ENCODE measurements around the gene MAP2K7.
A peak's percentile ranks its signal among the peaks of the same experiment; 100 is the strongest.
"Not testable (repeated sequence)": the region's sequence is repeated elsewhere in the genome, so short reads cannot be mapped to it uniquely, and the experiment has no call there.

The MAP2K7 gene

DNA sequence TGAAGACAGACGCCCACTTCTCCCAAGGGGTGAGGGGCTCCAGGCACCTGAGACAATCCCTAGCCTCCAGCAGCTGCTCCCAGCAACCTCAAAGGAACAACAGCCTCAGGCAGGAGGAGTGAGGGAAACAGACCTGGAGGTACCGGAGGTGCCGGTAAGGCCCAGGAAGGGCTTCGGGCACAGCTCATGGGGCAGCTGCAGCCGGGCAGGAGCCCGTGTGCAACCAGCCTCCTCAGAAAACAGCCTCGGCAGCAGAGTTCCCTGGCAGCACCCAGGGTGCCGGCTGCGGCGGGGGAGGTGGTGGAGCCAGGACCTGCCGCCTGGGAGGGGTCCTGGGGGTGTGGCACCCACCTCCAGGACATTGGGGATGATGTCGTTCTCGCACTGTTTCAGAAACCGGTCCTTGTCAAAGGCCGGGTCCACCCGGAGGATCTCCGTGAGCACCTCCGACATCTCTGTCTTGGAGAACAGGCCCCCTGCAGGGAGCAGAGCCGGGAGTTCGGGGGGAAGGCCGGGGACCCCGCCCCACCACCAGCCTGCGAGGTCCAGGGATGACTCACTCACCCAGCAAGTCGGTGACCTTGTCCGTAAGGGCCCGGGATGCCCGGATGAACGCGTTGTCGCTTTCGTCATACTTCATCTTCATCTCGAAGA lies 28.7 kb downstream of the MAP2K7 start:
- DNase-seq = no peak

DNA sequence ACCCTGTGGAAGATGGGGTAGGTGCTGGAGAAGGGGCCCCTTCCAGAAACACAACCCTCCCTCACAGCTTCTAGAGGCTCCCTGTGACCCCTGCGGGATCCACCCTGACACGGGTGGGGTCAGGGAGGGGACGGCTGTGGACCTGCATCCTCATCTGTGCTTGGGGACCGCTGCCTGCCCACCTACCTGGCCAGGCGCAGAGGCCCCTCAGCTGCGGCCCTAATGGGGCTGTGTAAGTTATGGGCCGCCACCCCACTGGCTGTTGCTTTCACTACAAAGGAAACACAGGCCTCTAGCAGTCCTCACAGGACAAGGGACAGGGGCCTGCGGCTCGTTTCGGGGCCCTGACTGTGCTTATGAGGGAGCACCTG lies 29.2 kb downstream of the MAP2K7 start:
- no peak for DNase-seq

DNA sequence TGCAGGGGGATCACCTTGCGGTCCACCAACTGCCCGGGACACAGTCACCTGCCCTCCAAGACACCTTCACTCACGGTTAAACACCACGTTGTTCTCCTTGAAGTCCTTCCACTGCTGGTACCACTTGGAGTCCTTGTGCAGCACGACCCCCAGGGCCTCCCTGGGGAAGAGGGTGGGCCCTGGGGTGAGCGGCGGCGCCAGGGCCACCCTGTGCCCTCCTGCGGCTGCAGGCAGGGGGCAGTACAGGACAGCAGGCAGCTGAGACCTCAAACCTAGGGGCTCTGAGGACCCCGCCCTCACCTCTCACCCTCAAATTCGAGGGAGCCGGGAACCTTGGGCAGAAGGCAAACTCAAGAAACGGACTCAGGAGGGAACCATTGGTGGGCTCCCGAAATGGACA lies 29.7 kb downstream of the MAP2K7 start:
- DNase-seq = no peak

DNA sequence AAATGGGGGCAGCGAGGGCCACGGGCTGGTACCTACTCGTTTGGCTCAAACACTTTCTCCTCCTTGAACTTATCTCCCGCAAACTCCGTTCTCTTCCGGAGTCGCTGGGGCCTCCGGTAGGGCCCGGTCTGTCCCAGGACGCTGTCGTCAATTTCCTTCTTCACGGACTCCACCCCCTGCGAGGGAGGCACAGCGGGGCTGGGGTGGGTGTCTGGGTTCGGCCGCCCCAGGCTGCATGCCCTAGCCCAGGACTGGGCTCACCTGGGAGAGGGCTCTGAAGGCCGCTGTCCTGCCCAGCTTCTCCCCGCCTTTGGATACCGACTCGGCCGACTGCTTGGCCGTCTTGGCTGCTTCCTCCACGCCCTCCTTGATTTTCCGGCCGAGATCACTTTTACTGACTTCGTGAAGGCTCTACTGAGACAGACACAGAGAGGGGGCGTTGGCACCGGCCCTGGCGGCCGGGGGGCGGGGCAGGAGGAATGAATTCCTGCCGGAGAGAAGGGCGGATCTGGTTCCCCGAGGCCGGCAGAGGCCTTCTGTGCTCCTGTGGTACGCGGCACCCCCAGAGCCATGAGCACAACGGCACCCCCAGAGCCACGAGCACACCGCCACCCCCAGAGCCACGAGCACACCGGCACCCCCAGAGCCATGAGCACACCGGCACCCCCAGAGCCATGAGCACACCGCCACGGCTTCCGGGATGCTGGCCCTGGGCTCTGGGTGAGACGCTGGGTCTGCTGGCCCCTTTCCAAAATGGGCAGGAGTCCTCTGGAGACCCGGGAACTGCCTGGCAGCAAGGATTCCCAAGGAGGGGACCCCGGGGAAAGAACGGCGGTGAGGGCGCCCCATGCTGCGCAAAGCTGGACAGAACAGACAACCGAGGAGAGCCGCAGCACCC lies 30.4 kb downstream of the MAP2K7 start:
- DNase-seq = no peak

DNA sequence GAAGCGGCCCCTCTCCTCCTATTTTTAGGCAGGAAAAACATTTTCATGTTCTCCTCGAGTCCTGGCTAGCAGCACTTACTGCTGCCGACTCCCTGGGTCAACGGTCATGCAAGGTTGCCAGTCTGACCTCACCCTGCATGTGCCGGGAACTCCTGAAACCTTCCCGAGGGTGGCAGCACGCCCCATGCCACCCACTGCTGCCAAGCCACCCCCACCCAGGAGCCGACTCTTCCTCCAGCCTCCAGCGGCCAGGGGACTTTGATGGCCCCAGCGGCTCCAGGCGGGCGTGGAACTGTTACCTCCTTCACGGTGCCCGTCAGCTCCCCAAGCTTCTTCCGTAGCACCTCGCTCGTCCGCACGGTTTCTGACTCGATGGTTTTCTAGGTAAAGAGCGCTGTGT lies 31.1 kb downstream of the MAP2K7 start:
- DNase-seq = no peak

DNA sequence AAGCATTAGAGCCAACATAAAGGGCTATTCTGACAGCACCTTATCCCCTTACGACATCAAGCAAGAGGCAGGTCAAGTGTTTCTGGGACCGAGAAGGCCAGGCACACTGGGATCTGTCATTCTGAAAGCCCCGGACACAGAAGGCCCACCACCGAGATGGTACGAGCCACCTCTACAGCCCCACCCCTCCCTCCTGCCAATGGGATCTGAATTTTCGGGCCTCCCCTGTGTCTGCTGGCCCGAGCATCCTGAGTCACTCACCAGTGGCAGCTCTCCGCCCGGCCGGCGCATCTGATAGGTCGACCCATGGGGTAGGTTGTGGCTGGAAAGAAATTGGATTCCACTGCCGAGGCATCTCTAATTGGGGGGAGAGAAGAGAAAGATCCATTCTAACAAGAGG lies 37.2 kb downstream of the MAP2K7 start:
- DNase-seq = no peak

DNA sequence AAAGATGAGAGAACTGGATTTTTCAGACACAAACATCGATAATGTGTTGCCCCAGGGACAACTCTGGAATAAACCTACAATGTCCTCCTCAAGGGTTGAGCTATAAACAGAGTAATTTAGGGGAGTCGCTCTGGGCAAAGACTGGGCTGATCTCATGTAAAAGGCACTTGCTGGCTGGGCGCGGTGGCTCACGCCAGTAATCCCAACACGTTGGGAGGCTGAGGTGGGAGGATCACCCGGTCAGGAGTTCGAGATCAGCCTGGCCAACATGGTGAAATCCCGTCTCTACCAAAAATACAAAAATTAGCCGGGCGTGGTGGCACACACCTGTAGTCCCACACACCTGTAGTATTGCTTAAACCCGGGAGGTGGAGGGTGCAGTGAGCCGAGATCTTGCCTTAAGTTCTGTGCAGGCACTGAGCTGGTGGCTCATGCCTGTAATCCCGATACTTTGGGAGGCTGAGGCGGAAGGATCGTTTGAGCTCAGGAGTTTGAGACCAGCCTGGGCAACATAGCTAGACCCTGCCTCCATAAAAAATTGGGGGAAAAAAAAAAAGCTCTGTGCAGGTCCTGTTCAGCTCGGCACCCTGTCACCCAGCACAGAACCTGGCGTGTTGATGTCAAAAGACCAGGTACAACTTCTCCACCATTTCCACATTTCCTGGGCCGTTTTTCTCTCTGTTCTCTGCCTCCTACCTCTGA lies 38.4 kb downstream of the MAP2K7 start:
- DNase-seq = no peak

DNA sequence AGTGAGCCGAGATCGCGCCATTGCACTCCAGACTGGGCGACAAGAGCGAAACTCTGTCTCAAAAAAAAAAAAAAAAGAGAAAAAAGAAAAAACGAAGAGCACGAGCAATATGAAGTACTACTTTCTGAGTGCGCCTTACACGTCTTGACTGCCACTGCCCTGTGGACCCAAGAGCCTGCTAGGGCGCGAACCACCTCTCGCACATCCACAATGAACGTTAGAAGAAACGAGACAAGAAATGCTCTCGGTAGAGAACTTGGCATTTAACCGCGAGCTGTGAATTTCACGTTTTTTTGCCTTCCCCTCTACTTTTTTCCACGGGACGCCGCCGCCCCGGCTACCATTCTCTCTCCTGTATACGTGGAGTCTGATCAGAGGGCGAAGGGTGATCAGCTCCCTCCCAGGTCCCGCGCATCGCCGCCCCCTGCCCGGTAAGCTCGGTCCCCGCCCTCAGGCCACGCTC lies 39.3 kb downstream of the MAP2K7 start:
- DNase-seq = peak in 1 of 2 donors; percentile 3

DNA sequence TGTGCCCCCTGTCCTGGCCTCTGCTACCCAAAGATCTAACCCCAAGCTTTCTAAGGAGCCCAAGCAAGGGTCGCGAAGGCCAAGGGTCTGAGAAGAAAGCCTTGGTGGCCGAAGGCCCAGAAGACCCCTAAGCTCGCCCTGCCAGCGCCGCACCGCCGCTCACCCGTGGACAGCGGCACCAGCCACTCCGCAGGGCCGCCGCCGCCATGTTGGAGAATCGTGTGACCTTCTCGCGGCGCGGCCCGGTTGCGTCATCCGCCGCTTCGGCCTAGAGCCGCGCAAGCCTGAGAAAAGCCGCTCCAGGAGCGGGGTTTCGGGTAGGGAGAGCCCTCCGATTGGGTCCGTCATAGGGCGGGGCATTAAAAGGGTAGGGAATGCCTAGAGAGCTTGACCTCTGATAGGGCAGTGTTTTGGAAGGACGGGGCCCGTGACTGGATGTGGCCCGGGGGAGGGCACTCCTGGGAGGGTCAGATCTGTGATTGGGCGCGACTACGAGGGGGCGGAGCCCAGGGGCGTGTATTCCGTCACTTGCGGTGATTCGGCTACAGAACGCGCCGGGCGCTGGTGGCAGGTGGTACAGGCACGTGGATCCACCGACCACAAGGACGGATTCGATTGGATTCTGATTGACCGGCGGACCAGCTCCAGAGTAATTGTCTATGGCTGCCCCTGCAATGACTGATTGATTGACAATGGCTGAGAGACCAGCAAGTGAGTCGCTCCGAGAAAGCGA lies 39.9 kb downstream of the MAP2K7 start, which contains the start of gene TIMM44:
TIMM44 (minus strand) TSS at position 223 of the 733 bp plus-strand sequence; CDS start at position 208, 15 bp downstream.
- peak; percentile 99 to 100 for DNase-seq

DNA sequence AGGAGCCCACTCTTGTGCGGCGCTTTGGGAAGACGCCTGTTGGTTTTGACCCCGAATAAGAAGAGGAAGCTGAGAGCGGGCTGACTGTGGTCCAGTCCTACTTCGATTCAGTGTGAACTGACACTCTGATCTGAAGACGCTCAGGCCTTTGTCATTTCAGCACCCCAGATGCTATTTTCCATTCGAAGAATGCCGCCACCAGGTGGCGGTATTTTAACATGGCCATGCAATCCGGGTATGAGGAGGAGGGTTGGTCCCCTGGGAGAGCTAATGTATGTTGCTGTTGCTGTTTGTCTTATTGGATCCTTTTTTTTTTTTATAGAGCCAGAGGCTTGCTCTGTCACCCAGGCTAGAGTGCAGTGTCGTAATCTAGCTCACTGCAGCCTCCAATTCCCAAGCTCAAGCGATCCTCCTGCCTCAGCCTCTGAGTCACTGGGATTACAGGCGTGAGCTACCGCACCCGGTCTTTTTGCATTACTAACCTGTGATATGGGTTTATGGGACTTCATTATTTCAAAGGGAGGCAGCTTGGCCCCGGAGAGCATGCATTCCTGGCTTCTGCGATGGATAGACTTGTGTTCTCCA lies 40.6 kb downstream of the MAP2K7 start:
- peak; percentile 79 to 97 for DNase-seq

DNA sequence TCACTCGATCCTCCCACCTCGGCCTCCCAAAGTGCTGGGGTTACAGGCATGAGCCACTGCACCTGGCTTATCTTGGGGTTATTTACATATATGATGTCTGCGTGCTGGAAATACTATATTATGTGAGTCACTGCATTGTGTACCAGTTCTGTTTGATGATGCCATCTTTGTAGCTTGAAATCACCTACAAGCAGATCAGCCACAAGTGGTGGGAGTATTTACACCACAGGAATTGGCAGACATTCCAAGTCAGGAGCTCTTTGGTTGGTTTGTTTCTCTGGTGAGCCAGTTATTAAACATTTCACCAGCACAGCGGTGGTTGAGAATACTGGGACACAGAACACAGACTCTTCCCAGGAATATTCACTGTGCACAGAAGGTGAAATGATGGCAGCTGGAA lies 44.3 kb downstream of the MAP2K7 start:
- DNase-seq = no peak

DNA sequence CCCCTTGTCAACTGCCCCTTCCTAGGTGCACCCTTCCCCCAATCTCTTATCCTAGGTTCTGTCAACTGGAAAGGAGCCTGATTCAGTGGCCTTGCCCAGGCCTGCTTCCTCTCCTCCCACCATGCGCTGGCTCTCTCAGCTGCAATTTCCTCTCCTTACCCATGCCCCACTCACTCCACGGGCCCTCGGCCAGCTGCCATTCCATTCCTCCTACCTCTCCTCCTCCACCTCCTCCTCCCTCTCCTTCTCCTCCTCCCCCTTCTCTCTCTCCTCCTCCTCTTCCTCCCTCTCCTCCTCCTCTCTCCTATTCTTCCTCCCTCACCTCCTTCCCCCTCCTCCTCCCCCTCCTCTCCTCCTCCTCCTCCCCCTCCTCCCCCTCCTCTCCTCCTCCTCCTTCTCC lies 49.4 kb downstream of the MAP2K7 start:
- peak; percentile 28 to 49 for DNase-seq

DNA sequence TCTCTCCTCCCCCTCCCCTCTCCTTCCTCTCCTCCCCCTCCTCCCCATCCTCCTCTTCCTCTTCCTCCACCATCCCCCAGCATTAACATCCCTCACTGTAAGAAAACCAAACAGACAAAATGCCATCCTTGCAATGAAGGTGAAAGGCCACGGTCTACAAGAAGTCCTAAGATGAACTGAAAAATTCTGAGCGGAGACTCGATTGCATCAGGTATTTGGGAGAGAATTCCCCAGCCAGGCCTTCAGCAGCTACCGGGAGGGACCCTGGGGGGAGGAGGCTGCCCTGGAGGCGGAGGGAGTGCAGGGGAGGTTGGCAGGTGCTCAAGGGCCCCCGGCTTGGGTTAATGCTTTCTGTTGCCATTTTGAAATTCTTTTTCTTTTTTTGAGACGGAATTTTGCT lies 49.9 kb downstream of the MAP2K7 start:
- peak in 1 of 2 donors; percentile 19 for DNase-seq

DNA sequence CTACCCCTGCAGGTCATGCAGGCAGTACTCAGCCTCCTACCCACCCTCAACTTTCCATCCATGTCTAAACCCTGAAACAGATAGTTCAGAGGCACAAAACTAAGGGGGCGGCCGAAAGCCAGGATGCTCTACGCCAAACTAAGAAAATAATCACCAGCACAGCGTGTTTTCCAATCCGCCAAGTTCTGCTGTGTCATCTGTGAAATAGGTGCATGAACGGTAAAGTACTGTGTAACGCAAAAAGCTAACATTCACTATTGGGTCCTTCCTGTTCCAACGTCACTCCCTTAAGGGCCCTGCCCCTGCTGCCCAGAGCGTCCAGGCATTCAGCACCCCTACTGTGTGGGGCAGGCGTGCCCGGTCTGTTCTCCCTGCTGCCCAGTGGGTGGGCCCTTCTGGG lies 52.0 kb downstream of the MAP2K7 start:
- no peak for DNase-seq

DNA sequence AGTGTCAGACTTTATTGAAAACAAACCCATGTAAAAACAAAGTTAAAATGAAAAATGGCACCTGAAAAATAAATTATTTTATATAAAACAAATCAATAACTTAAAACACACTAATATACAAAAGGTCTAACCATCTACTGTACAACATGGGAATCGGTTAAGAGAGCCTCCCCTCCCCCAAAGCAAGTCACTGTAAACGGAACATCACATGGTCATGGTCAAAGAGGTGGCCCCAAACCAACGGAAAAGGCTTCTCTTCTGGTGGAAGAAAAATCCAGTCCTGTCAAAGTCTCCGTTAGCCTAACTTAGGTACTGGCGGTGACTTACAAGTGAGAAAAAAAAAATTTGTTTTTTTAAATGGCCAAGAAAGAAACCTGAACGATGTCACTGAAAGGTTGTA lies 55.5 kb downstream of the MAP2K7 start:
- DNase-seq = no peak

DNA sequence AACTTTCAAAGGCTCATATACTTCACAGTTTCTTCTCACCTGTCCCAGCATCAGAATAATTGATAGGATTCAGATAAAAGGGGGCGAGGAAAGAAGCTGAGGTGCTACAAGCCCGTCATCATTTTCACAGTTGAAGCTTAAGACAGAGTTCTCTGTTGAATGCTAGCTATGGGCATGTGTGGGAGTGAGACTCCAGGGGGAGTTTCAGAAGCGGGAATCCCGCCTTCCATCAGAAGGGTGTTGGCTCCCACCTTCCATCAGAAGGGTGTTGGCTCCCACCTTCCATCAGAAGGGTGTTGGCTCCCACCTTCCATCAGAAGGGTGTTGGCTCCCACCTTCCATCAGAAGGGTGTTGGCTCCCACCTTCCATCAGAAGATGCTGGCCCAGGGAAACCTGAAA lies 57.4 kb downstream of the MAP2K7 start:
- DNase-seq = not testable (repeated sequence)

DNA sequence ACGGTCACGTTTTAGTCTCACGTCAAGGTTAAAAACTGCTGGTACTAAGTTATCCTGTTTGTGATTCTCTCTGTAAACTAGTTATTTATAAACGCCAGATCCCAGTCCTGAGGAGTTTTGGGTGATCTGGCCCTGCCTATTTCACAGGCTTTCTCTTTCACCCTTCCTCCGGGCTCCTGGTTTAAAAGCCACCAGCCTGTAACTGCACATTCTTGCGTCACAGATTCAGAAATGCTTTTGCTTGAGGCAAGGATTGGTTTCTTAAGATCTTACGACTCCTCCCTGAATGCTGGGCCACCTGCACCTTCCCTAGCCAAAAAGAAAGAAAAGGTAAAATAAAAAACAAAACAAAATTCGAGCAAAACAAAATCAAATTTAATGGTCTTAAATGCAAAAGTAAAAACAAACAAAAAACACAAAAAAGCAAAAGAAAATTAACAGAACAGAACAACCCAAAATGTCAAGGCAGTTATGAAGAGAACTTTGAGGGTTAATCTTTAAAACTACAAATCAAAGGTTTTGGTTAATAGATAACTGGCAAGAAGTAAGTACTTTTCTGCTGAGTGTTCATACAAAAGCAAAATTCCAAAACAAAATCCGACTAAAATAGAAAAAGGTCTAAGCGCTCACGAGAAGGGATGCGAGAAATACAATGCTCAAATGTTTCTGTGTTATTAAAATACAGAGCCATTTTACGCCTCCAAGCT lies 58.4 kb downstream of the MAP2K7 start:
- DNase-seq = no peak

DNA sequence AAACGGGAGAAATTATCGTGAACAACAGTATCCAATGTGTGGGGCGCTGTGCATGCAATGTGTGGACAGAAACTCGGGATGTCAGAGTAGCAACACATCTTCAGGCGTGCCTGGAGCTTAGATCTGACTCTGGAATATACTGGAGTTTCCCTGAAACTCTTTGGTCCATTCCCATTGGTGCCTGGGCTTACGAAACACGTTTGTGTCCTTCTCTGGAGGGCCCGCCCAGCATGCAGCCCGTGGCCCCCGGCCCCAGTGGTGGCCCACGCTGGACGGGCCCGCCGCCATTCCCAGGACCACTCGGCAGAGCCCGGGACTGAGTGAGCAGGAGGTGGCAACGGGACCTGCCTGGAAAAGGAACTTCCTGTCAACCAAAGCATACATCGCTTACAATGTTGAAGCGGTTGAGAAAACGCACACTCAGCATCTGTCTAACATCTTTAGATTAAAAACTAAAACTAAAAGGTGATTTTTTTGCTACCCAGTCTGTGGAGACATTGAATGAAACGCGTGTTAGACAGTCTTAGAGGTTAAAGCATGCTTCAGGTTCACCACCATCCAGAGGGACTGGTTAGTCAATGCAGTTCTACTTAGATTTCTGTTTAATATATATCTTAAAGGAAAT lies 59.1 kb downstream of the MAP2K7 start:
- no peak for DNase-seq

DNA sequence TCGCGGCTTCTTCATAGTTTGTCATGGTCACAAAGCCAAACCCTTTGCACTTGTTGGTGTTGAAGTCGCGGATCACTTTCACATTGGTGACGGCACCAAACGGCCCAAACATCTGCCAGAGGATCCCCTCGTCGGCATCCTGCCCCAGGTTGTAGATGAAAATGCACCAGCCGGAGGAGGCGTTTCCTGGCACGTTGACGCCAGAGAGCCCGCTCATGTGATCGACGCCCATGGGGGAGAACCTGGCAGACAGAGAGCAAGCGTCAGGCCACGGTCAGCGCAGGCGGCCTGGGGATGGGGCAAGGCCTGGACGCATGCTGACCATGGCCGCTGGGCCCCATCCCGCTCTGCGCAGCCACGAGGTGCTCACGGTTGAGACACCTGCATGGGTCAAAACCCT lies 59.9 kb downstream of the MAP2K7 start:
- DNase-seq = no peak

Measured in inflammatory macrophage treated with lipopolysaccharide for 1 hour (primary cell).